Lung (tissue), 12 donors: ENCODE measurements around the gene PPP1R1B. TPM values are rescaled to one million over a fixed set of nuclear protein-coding genes. Genes with fewer than 3 reads are reported as not detected.

ENCODE experiments used
- ATAC-seq: fragments of 200-7000 bp; cut with Tn5 transposase; one replicate; pipeline ENCODE4 v1.9.1; 2020; ENCODE audit warnings: moderate number of reproducible peaks; ENCODE audit not compliant: insufficient read depth, low FRiP score
- DNase-seq, 3 donors: peaks; one replicate each; pipeline ENCODE4 v3.0.0-alpha.2; 2013 to 2017
- H3K27ac ChIP-seq, 2 donors: one replicate each; pipeline ENCODE4 v1.5.1; 2013; ENCODE audit warnings: mild to moderate bottlenecking in 2 of 2, moderate library complexity in 2 of 2, control low read depth in 1 of 2, inconsistent platforms in 1 of 2, low read depth in 1 of 2, low read length in 1 of 2
- H3K27me3 ChIP-seq, 3 donors: one replicate each; pipeline ENCODE4 v1.5.1; 2013; ENCODE audit warnings: low read length in 2 of 3; ENCODE audit not compliant: control insufficient read depth in 3 of 3, insufficient read depth in 3 of 3
- H3K36me3 ChIP-seq, 4 donors: one replicate each; pipeline ENCODE4 v1.5.1; 2013; ENCODE audit warnings: low read length in 4 of 4, mild to moderate bottlenecking in 1 of 4, moderate library complexity in 1 of 4; ENCODE audit not compliant: control insufficient read depth in 4 of 4, insufficient read depth in 4 of 4
- H3K4me1 ChIP-seq, 5 donors: one replicate each; pipeline ENCODE4 v1.5.1; 2013; ENCODE audit warnings: low read length in 5 of 5, mild to moderate bottlenecking in 2 of 5, moderate library complexity in 1 of 5; ENCODE audit not compliant: control insufficient read depth in 5 of 5, insufficient read depth in 5 of 5
- H3K4me3 ChIP-seq: one replicate; pipeline ENCODE4 v1.5.1; 2013; ENCODE audit warnings: mild to moderate bottlenecking, control low read depth, moderate library complexity
- H3K9ac ChIP-seq, 2 donors: one replicate each; pipeline ENCODE4 v1.5.1; 2013; ENCODE audit warnings: low read length in 2 of 2, control low read depth in 1 of 2; ENCODE audit not compliant: insufficient read depth in 1 of 2
- H3K9me3 ChIP-seq, 4 donors: one replicate each; pipeline ENCODE4 v1.5.1; 2013; ENCODE audit warnings: low read length in 3 of 4, mild to moderate bottlenecking in 1 of 4, moderate library complexity in 1 of 4; ENCODE audit not compliant: control insufficient read depth in 4 of 4, insufficient read depth in 3 of 4
- CTCF ChIP-seq: IDR thresholded peaks from 2 replicates; pipeline ENCODE4 v1.5.1; 2012; ENCODE audit warnings: mild to moderate bottlenecking; ENCODE audit errors: control extremely low read depth, extremely low read depth
- WGBS, 2 donors: extraction: QIAGEN DNeasy Blood & Tissue Kit; methylation state at CpG; one replicate each; pipeline ENCODE4 v1.1.7; 2013; 5-methylcytosine and 5-hydroxymethylcytosine counted together
- polyA plus RNA-seq, 2 donors: library from polyadenylated mRNA; stranded (reverse); fragments of 200-250 nt; gene quantifications; one replicate each; pipeline ENCODE4 v1.2.1, GENCODE V29; 2013
- total RNA-seq, 2 donors: library from RNA; depleted of rRNA in 1 of 2; stranded (reverse); fragments of >200 nt in 1 of 2; gene quantifications; one replicate each; pipeline ENCODE4 v1.2.1, GENCODE V29; 2014 to 2021
- donor health status: control.
- donor health status: control.
- donor health status: Bipolar disorder and iron deficiency.
- donor health status: healthy.
- donor health status: DM: yes; HTN: yes; CAD: no.

PPP1R1B gene
- total and polyA plus RNA-seq, 4 donors: 21.3 to 36.4 (median 24.8) TPM

DNA sequence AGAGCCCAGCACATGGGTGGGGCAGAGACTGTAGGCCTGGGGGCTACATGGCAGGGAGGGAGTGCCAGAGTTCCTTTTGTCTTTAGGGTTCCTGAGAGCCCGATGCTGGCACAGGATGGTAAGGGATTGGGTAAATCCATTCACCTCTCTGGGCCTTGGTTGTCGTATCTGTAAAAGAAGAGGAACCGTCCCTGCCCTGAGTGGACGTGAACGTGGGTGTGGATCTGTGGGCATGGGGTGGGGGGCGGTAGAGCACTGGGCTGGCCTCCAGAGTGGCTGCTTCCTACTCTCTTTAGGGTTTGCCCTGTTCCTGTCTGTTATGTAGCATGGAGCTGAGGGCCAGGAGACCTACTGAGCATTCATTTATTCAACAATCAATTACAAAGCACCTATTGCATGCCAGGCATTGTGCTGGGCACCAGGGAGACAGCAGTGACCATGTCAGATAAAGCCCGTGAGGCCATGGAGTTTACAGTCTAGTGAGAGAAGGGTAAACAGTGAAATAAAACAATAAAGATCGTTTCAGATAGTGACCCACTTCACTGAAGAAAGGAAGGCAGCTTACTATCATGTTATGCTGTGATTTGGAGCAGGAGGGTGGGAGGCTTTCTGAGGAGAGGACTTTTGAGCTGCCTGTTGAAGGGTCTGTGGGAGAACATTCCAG is 25.3 kb downstream of the PPP1R1B start:
- Histone ChIP-seq H3K27ac (peak overlapping the region in 1 of 2 donors; percentile 34), H3K27me3 (no peaks in the 10 kb centered on the region), H3K9me3 (no peaks in the 10 kb centered on the region), H3K36me3 (peaks cover 0 to 5% (median 1%) of the 10 kb centered on the region in 4 donors), H3K4me1 (peaks cover 0 to 29% (median 4%) of the 10 kb centered on the region in 5 donors), H3K9ac (no peak overlapping the region), H3K4me3 (no peak overlapping the region)
- TF ChIP-seq CTCF: no peak
- no peak for ATAC-seq
- 49 to 61% methylated on average over 8 of the region's 8 CpGs for WGBS, 2 donors
- DNase-seq: no peak

DNA sequence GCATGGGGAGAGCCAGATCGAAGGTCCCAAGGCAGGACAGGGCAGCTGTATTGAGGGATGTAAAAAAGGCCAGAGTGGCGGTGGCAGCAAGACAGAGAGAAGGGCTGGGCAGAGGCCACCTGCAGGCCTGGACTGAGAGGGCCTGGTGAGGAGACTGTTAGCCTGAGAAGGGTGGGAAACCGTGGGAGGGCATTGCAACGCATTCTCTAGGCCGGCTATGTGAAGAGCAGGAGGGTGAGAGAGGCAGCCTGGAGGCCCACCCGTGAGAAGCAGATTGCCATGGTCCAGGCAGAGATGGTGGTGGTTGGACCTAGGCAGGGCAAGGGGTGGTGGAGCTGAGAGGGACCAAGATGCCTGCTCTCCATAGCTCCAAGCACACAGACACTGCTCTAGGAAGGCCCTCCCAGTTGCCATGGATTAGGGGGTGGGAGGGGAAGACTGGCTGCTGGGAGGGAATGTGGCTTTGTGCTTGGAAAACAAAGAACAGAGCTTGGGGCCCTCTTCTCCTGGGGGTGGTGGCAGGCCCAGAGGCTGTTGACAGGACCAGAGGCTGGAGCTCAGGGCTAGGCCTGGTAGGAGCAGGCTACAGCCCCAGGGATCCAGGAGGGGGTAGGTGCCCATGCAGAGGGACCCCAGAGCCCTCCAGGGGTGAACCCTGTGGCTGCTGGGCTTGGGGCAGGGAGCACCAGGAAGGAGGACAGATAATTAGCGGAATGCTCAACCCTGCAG is 26.0 kb downstream of the PPP1R1B start:
- peaks cover 0 to 27% (median 4%) of the 10 kb centered on the region in 5 donors for H3K4me1 ChIP-seq
- peak overlapping the region in 1 of 2 donors; percentile 12 for H3K27ac ChIP-seq
- DNase-seq: no peak
- H3K9ac ChIP-seq: no peak overlapping the region
- no peak for TF ChIP-seq CTCF
- H3K36me3 ChIP-seq: peaks cover 0 to 8% (median 1%) of the 10 kb centered on the region in 4 donors
- H3K4me3 ChIP-seq: no peak overlapping the region
- no peaks in the 10 kb centered on the region for H3K27me3 ChIP-seq
- ATAC-seq: no peak
- no peaks in the 10 kb centered on the region for H3K9me3 ChIP-seq
- 59 to 69% methylated on average over 7 of the region's 7 CpGs for WGBS, 2 donors

DNA sequence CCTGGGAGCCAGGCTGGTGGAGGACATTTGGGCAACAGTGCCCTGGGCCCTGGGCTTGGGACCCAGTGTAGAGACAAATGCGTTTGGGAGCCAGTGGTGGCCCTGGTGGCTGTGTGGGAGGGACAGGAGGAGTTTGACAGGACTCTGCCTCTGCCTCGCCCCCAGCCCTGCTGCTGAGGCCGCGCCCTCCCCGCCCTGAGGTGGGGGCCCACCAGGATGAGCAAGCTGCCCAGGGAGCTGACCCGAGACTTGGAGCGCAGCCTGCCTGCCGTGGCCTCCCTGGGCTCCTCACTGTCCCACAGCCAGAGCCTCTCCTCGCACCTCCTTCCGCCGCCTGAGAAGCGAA is 26.5 kb downstream of the PPP1R1B start:
- 80 to 87% methylated on average over 12 of the region's 12 CpGs for WGBS, 2 donors
- no peak for TF ChIP-seq CTCF
- no peak for ATAC-seq

More for the DNA sequence above, 26.5 kb downstream of the PPP1R1B start:
- H3K4me3 ChIP-seq: no peak overlapping the region
- DNase-seq: no peak
- no peaks in the 10 kb centered on the region for H3K27me3 ChIP-seq
- H3K9ac ChIP-seq: no peak overlapping the region
- peaks cover 0 to 11% (median 1%) of the 10 kb centered on the region in 4 donors for H3K36me3 ChIP-seq
- H3K4me1 ChIP-seq: peaks cover 0 to 28% (median 4%) of the 10 kb centered on the region in 5 donors
- H3K9me3 ChIP-seq: no peaks in the 10 kb centered on the region
- peak overlapping the region in 1 of 2 donors; percentile 5 for H3K27ac ChIP-seq
